ENCODE results near the gene NCR3LG1. TPM values are rescaled to one million over a fixed set of nuclear protein-coding genes. Genes with fewer than 3 reads are reported as not detected.

The NCR3LG1 gene
- total RNA-seq, 1 experiment from 2014 or later: 1.4 TPM

DNA sequence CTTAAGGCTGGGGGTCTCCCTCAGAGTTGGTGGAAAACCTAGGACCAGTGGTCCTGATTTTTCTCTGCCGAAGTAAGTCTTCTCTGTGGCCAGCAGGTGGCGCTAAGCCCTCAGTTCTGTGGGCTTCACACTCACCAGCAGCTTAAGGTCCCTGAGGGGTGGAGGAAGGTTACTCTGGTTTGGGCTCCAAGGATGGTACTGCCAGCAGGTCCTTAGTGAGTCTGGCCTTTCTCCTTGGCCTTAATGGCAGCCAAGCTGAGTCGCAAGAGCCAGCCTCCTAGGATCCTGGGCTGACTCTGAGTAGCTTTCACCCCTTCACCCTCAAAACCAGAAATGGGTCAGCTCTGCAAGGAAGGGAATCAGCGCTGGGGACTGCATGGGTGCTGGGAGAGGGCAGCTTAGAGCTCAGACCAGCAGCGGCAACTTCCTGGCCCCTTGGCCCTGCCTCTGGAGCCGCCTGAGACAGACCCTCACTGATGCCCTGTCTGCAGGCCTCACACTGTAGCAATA, 32.5 kb downstream of the NCR3LG1 start:
- peak; percentile 87 for DNase-seq
- H3T11ph ChIP-seq (ENCODE audit: low read length): no peak overlapping the region
- H3K27ac ChIP-seq (ENCODE audit: insufficient read length, low read depth, low read length): no peak overlapping the region
- no peak overlapping the region for H2BK20ac ChIP-seq (ENCODE audit: low read depth, low read length, poor library complexity, severe bottlenecking)
- H3K4me1 ChIP-seq (ENCODE audit: insufficient read depth, low read length): no peaks in the 10 kb centered on the region
- H3K9ac ChIP-seq (ENCODE audit: extremely low read depth, insufficient read length, low read length): no peak overlapping the region
- Mint-ChIP-seq H3K36me3 (ENCODE audit: insufficient read depth in 1 of 3, low read depth in 3 of 3) (peaks cover 9 to 12% (median 11%) of the 10 kb centered on the region in 3 experiments; a peak in 6 of 7 replicates), H3K4me3 (no peak overlapping the region), H3K4me1 (peaks cover 3 to 11% of the 10 kb centered on the region in 2 experiments; a peak in 3 of 4 replicates), H3K27me3 (ENCODE audit: low read depth) (peaks cover 12% of the 10 kb centered on the region), H3K27ac (no peak overlapping the region), H3K9me3 (peaks cover 4 to 7% of the 10 kb centered on the region in 2 experiments; a peak in 2 of 5 replicates)
- H3K56ac ChIP-seq (ENCODE audit: insufficient read length, low read depth, low read length): no peak overlapping the region
- peaks cover 3% of the 10 kb centered on the region for H4K20me1 ChIP-seq (ENCODE audit: control insufficient read depth, insufficient read depth, insufficient read length)
- H3K9me3 ChIP-seq (ENCODE audit: control insufficient read depth, low read depth, low read length): peaks cover 5% of the 10 kb centered on the region
- H3K23me2 ChIP-seq (ENCODE audit: insufficient read length, low read depth, low read length, poor library complexity, severe bottlenecking): no peaks in the 10 kb centered on the region
- H2BK120ac ChIP-seq (ENCODE audit: low read depth, low read length, poor library complexity, severe bottlenecking): no peak overlapping the region
- H4K91ac ChIP-seq (ENCODE audit: insufficient read length, low read depth, low read length): no peak overlapping the region
- TF ChIP-seq, protein P1, sequence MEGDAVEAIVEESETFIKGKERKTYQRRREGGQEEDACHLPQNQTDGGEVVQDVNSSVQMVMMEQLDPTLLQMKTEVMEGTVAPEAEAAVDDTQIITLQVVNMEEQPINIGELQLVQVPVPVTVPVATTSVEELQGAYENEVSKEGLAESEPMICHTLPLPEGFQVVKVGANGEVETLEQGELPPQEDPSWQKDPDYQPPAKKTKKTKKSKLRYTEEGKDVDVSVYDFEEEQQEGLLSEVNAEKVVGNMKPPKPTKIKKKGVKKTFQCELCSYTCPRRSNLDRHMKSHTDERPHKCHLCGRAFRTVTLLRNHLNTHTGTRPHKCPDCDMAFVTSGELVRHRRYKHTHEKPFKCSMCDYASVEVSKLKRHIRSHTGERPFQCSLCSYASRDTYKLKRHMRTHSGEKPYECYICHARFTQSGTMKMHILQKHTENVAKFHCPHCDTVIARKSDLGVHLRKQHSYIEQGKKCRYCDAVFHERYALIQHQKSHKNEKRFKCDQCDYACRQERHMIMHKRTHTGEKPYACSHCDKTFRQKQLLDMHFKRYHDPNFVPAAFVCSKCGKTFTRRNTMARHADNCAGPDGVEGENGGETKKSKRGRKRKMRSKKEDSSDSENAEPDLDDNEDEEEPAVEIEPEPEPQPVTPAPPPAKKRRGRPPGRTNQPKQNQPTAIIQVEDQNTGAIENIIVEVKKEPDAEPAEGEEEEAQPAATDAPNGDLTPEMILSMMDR (conservative IDR thresholded peaks at IDR 0.05): peak; percentile 93
- no peak overlapping the region for H3K4me2 ChIP-seq (ENCODE audit: insufficient read depth, insufficient read length, low read length)
- H4K8ac ChIP-seq (replicated peaks; ENCODE audit: insufficient read length, low read depth, low read length): no peak overlapping the region
- no peak overlapping the region for H3K14ac ChIP-seq (ENCODE audit: insufficient read depth, low read length)
- H3K79me1 ChIP-seq (ENCODE audit: insufficient read depth, low read depth, low read length, poor library complexity, severe bottlenecking): no peaks in the 10 kb centered on the region
- no peak overlapping the region for H2AK5ac ChIP-seq (ENCODE audit: insufficient read length, low read length)
- H4K5ac ChIP-seq (ENCODE audit: insufficient read length, low read depth, low read length): no peak overlapping the region
- no peak overlapping the region for H2BK5ac ChIP-seq (ENCODE audit: insufficient read length, low read length)
- H3K23ac ChIP-seq (ENCODE audit: insufficient read length, low read depth, low read length): no peak overlapping the region
- H2AFZ ChIP-seq (ENCODE audit: low read length): no peak overlapping the region
- no peak overlapping the region for H2BK15ac ChIP-seq (ENCODE audit: low read depth, low read length)
- H3K27me3 ChIP-seq (ENCODE audit: insufficient read depth, low read length): no peaks in the 10 kb centered on the region
- H3K79me2 ChIP-seq (ENCODE audit: insufficient read depth, low read length): no peaks in the 10 kb centered on the region
- WGBS (ENCODE audit: extremely low coverage, insufficient read length, low lambda C conversion rate): no CpG with 5 or more reads among the region's 6 CpGs
- H3K4ac ChIP-seq (ENCODE audit: low read depth, low read length): no peak overlapping the region
- no peak overlapping the region for H3K18ac ChIP-seq (ENCODE audit: insufficient read length, low read depth, low read length)
- H2BK12ac ChIP-seq (ENCODE audit: insufficient read length, low read depth, low read length): no peak overlapping the region
